DMS53 treated with DMSO at 0.1 percent for 48 hours (cell line): Measurements from ENCODE around the gene AP3B1.

ENCODE experiments used
- DNase-seq: peaks from one replicate; lab custom pipeline; 2025; ENCODE audit not compliant: unreplicated experiment; lab: John Stamatoyannopoulos, UW

Gene AP3B1

GRCh38 chr5:78289911-78290310 lies 4.6 kb downstream of the AP3B1 start:
- no peak for DNase-seq

DNA sequence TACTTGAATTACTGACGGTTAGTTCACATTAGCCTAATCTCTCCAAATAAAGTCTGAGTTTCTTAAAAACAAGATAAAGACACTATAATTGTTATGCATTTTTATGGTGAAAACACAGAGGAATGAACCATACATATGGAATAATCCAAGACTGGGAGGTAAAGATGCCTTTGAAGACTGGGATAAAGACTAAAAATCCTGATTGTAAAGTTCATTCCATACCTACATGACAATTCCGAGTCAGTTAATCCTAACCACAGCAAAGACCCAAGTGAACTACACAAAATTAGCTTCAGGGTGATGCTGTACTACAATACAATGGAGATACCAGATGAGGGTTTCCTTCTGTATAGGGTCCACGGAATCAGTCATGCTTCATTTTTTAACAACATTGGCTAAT lies 6.3 kb downstream of the AP3B1 start:
- no peak for DNase-seq

GRCh38 chr5:78287833-78288232 lies 6.7 kb downstream of the AP3B1 start:
- DNase-seq: no peak

- DNase-seq: no peak
Measured at GRCh38 chr5:78287169-78287568, 7.3 kb downstream of the AP3B1 start.

DNA sequence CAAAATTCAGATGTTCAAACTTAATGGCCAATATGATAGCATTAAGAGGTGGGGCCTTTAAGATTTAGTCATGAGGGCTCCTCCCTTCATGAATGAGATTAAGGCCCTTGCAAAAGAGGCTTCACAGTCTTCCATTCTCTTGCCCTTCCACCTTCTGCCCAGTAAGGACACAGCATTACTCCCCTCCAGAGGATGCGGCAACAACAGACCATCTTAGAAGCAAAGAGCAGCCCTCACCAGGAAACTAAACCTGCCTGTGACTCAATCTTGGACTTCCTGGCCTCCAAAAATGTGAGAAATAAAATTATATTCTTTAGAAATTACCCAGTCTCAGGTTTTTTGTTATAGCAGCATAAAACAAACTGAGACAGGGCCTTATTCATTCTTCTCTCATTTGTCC lies 8.2 kb downstream of the AP3B1 start:
- DNase-seq: no peak

DNA sequence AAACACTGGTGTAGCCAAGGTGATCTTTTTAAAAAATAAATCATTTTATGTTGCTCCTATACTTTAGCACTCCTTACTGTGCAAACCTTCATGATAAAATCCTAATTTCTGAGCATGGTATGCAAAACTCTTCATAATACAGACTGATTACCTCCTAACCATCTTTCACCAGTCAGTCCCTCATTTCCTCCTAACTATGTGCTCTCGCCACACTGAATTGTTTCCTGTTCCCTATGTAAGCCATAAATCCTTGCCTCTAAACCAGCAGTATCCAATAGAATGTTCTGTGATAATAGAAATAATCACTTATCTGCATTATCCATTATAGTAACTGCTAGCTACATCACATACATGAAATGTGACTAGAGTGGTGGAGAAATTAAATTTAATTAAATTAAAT lies 10.7 kb downstream of the AP3B1 start:
- no peak for DNase-seq

GRCh38 chr5:78283105-78283504 lies 11.4 kb downstream of the AP3B1 start:
- DNase-seq: no peak

DNA sequence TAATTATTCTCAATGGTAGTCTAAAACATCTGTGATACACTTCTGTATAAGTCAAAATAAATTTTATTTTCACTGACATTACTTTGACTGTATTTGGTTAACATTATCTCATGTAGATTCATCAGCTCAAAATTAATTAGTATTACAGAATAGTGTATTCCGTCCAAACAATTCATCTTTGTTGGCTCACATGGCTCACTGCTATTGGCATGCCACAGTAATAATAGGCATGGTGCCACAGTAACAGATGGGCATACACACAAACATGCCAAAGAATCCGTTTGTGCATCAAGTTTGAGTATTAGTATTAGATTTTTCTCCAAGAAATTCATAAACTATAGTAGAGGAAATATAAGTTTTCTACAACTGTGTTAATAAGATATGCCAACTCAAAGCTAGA lies 14.2 kb downstream of the AP3B1 start:
- no peak for DNase-seq

DNA sequence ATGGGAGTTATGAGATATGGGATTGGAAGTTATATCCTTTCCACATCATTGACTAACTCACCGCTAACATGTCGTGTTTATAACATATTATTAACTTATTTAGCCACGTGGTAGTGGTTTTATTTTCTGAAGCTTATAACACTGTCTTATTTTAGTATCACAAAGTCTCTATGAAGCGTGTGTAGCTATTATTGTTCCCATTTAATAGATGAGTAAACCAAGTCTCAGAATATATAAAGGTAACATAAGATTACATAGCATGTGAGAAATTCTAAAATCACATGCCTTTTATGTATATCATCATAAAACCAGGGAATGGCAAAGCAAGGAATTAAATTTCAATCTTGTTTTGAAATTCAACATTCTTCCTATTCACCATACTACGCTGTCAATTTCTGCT lies 15.3 kb downstream of the AP3B1 start:
- no peak for DNase-seq

GRCh38 chr5:78277715-78278114 lies 16.8 kb downstream of the AP3B1 start:
- no peak for DNase-seq

GRCh38 chr5:78275998-78276543 lies 18.4 kb downstream of the AP3B1 start:
- no peak for DNase-seq

DNA sequence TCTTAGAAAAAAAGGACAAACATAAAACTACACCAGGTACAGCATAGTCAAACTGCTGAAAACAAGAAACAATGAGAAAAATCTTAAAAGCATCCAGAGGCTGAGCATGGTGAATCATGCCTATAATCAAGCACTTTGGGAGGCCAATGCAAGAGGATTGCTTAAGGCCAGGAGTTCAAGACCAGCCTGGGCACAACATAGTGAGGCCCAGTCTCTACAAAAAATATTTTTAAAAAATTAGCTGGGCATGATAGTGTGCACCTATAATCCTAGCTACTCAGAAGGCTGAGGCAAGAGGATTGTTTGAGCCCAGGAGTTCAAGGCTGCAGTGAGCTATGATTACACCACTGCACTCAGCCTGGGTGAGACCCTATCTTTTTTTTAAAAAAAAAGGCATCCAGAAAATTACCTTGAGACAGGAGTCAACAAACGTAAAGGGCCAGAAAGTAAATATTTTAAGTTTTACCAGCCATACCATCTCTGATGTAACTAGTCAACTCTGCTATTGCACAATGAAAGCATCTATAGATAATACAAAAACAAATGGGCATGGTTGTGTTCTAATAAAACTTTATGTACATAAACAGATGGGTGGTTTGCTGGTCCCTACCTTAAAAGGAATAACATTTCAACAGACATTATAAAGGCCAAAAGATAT lies 19.8 kb downstream of the AP3B1 start:
- DNase-seq: no peak

DNA sequence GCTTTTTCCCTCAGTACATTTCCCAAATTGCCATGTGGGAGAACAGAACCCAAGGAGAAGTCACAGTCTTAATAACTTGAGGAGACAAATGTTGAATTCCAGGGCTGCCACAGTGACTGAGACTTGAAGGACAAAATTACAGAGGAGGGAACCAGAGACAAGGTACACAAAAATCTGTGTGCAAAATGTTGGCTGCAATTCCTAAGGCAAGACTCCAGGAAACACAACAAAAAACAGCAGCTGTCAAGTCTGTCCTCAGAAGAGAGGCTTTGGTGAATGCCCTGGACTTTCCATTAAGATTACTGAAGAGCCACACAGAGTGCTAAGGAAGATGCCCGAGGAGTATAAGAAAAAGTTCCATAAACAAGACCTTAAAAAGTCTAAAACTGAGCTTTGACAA lies 21.1 kb downstream of the AP3B1 start:
- DNase-seq: no peak

DNA sequence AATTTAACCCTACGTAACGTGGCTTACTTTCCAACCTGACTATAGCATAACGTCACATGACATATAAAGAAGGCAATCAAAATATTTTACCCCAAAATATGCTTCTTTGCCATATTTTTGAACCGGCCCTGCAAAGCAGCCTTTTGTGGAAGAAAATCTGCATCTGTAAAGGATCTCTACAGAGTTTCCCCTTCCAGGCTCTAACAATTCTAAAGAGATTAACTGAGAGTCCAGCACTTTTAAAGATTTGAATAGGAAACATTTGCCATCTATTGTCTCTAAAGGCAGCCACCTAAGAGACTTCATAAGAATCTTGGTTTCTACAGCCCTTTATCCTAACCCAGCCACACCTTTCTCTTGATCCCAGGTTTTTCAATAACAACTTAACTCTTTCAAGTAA lies 22.7 kb downstream of the AP3B1 start:
- DNase-seq: no peak

DNA sequence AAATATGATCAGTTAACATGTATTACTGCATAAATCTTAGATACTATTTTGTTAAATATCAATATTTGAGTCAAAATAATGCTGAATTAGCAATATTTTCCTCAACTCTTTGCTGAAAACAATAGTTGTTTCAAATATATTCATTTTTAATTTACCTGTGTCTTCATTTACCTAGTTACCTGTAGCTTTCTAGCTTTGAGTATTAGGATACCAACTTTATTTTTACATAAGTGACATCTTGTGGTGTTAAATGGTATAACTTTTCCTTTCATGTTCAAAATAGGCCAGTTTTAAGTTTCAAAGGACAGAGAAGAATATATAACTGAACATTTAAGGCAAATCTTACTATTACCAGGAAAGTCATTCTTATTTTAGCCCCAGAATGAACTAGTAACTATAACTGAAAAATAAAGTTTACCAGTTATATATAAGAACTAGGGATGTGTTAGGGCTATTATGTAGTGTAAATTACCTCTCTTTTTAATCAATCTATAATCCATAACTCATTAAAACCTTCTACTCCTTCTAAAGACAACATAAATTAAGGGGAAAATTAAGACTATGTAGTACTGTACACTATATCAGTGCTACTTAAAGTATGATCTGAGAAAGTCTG lies 25.3 kb downstream of the AP3B1 start:
- peak; percentile 37 for DNase-seq

DNA sequence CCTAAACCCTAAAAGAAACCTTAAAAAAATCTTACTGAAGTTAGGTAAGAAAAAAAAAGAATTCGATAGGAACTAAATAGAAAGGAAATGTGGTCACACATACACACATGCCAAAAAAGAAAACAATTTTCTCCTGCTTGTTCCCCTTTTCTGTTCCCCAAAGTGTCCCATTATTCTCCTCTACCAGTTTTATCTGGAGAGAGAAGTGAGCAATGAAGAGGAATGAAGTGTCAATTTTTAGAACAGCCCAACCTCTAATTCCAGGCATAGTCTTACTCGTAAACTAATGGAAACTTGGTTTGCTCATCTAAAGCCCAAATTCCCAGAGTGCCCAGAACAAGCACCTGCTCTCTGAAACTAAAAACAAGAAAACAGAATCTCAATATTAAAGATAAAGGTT lies 26.1 kb downstream of the AP3B1 start:
- no peak for DNase-seq

- no peak for DNase-seq
Measured at GRCh38 chr5:78265163-78265562, 29.3 kb downstream of the AP3B1 start.

- DNase-seq: no peak
Measured at GRCh38 chr5:78264600-78264999, 29.9 kb downstream of the AP3B1 start.

DNA sequence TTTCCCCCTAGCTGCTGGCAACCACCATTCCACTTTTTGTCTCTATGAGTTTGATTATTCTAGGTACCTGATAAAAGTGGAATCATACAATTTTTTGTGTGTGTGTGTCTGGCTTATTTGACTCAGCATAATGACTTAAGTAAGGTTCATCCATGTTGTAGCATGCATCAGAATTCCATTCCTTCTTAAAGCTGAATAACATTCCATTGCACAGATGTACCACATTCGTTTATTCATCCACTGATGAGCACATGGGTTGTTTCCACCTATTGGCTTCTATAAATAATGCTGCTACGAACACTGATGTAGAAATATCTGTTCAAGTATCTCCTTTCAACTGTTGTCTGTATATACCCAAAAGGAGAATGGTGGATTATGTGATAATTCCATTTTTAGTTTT lies 33.7 kb downstream of the AP3B1 start:
- DNase-seq: no peak

GRCh38 chr5:78253201-78253600 lies 41.3 kb downstream of the AP3B1 start:
- DNase-seq: no peak

DNA sequence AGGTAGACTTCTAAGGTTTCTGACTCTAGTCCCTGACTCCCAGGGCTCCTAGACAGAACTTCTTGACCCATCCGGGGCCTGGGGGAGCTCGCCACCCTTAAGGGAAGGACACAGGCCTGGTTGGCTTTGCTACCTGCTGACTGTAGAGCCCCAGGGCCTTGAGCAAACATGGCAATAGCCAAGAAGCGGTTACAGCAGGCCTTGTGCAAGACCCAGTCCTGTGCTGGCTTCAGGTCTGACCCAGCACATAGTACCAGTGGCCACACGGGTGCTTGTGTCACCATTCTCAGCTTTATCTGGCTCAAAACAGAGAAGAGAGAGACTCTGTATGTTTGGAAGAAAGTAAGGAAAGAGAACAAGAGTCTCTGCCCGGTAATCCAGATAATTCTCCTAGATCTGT lies 41.8 kb downstream of the AP3B1 start:
- no peak for DNase-seq

GRCh38 chr5:78251663-78252284 lies 42.7 kb downstream of the AP3B1 start:
- DNase-seq: no peak
